HepG2 (cell line): ENCODE data around the gene RNF13. TPM values are rescaled to one million over a fixed set of nuclear protein-coding genes. Genes with fewer than 3 reads are reported as not detected.

ENCODE experiments used
- ARNT ChIP-seq: fragments of 450-650 bp; IDR thresholded peaks from 2 replicates; pipeline ENCODE4 v1.6.1; 2017
- ETV5 ChIP-seq: IDR thresholded peaks from 2 replicates; pipeline ENCODE4 v1.6.1; 2018; ENCODE audit warnings: missing biosample characterization, missing genetic modification reagents, inconsistent platforms, borderline replicate concordance
- KDM6A ChIP-seq: IDR thresholded peaks from 2 replicates; pipeline ENCODE4 v1.6.1; 2016; ENCODE audit warnings: low read depth
- MTA1 ChIP-seq: sonication (generic); formaldehyde crosslinking; IDR thresholded peaks from 2 replicates; pipeline ENCODE4 v1.4.0; 2020; ENCODE audit warnings: missing genetic modification reagents, mild to moderate bottlenecking, borderline replicate concordance
- MXD4 ChIP-seq: IDR thresholded peaks from 2 replicates; pipeline ENCODE4 v1.6.1; 2016; ENCODE audit warnings: mild to moderate bottlenecking, missing biosample characterization, missing genetic modification reagents
- PHF20 ChIP-seq: sonication (generic); formaldehyde crosslinking; IDR thresholded peaks from 2 replicates; pipeline ENCODE4 v1.5.0; 2020; ENCODE audit warnings: mild to moderate bottlenecking, missing genetic modification reagents
- PHF5A ChIP-seq: IDR thresholded peaks from one replicate; pipeline ENCODE4 v1.6.1; 2018; ENCODE audit warnings: low read depth, missing genetic modification reagents; ENCODE audit not compliant: unreplicated experiment
- RARA ChIP-seq: IDR thresholded peaks from 2 replicates; pipeline ENCODE4 v1.6.1; 2016; ENCODE audit warnings: missing genetic modification reagents, missing compliant biosample characterization
- SMYD3 ChIP-seq: sonication (generic); formaldehyde crosslinking; IDR thresholded peaks from 2 replicates; pipeline ENCODE4 v1.8.1; 2023; ENCODE audit warnings: mild to moderate bottlenecking, missing genetic modification reagents
- TRIM22 ChIP-seq: fragments of 450-650 bp; IDR thresholded peaks from 2 replicates; pipeline ENCODE4 v1.6.1; 2017
- ZBTB34 ChIP-seq: sonication (generic); formaldehyde crosslinking; IDR thresholded peaks from 2 replicates; pipeline ENCODE4 v1.8.0; 2022; ENCODE audit warnings: mild to moderate bottlenecking, missing genetic modification reagents
- ZBTB38 ChIP-seq: sonication (generic); formaldehyde crosslinking; IDR thresholded peaks from 2 replicates; pipeline ENCODE4 v1.5.1; 2020; ENCODE audit warnings: mild to moderate bottlenecking, missing genetic modification reagents
- ZKSCAN5 ChIP-seq: sonication (generic); formaldehyde crosslinking; IDR thresholded peaks from 2 replicates; pipeline ENCODE4 v1.5.1; 2020; ENCODE audit warnings: mild to moderate bottlenecking, missing genetic modification reagents
- ZMYM2 ChIP-seq: sonication (generic); formaldehyde crosslinking; IDR thresholded peaks from 2 replicates; pipeline ENCODE4 v1.8.0; 2022; ENCODE audit warnings: mild to moderate bottlenecking, missing genetic modification reagents
- ZNF234 ChIP-seq: sonication (generic); formaldehyde crosslinking; conservative IDR thresholded peaks from 2 replicates; pipeline ENCODE4 v1.5.1; 2020; ENCODE audit warnings: mild to moderate bottlenecking, missing genetic modification reagents
- ZNF264 ChIP-seq: sonication (generic); formaldehyde crosslinking; IDR thresholded peaks from 2 replicates; pipeline ENCODE4 v1.4.0; 2020; ENCODE audit warnings: missing genetic modification reagents
- ZNF660 ChIP-seq: sonication (generic); formaldehyde crosslinking; IDR thresholded peaks from 2 replicates; pipeline ENCODE4 v1.5.1; 2020; ENCODE audit warnings: mild to moderate bottlenecking, low read depth, missing genetic modification reagents, borderline replicate concordance
- ZNF670 ChIP-seq: sonication (generic); formaldehyde crosslinking; IDR thresholded peaks from 2 replicates; pipeline ENCODE4 v1.8.0; 2022; ENCODE audit warnings: mild to moderate bottlenecking, missing genetic modification reagents, borderline replicate concordance
- ZNF737 ChIP-seq: sonication (generic); formaldehyde crosslinking; IDR thresholded peaks from 2 replicates; pipeline ENCODE4 v1.5.0; 2020; ENCODE audit warnings: missing genetic modification reagents, mild to moderate bottlenecking, borderline replicate concordance
- ZNF772 ChIP-seq: sonication (generic); formaldehyde crosslinking; IDR thresholded peaks from 2 replicates; pipeline ENCODE4 v1.5.0; 2020; ENCODE audit warnings: mild to moderate bottlenecking, missing genetic modification reagents
- ZNF777 ChIP-seq: sonication (generic); formaldehyde crosslinking; IDR thresholded peaks from 2 replicates; pipeline ENCODE4 v1.4.0; 2020; ENCODE audit warnings: missing genetic modification reagents
- ZNF891 ChIP-seq: sonication (generic); formaldehyde crosslinking; IDR thresholded peaks from 2 replicates; pipeline ENCODE4 v1.5.0; 2020; ENCODE audit warnings: mild to moderate bottlenecking, missing genetic modification reagents
- polyA plus RNA-seq, 8 experiments: library from polyadenylated mRNA; depleted of rRNA in 3 of 8; stranded (reverse) in 7 of 8; unstranded in 1 of 8; fragments of >200 nt; fragmentation: Illumina TruSeq in 4 of 8; extraction: Trizol in 4 of 8; gene quantifications; 2 replicates each; pipeline versions ENCODE4 v1.2.1 to v1.2.3, GENCODE V29; 2011 to 2016; ENCODE audit warnings: low read depth in 4 of 8, missing spikeins in 1 of 8, mixed read lengths in 1 of 8; ENCODE audit not compliant: insufficient read depth in 1 of 8
- total RNA-seq, 5 experiments: library from RNA; depleted of rRNA; stranded (reverse); fragments of >200 nt; fragmentation: Illumina TruSeq; extraction: Trizol; gene quantifications; 2 replicates each; pipeline ENCODE4 v1.2.3, GENCODE V29; 2016; ENCODE audit warnings: low read depth in 1 of 5
- TF ChIP-seq, protein P1 (sequence below): sonication (generic); formaldehyde crosslinking; IDR thresholded peaks from 2 replicates; pipeline ENCODE4 v1.5.0; 2020; ENCODE audit warnings: missing genetic modification reagents, mild to moderate bottlenecking, borderline replicate concordance
- TF ChIP-seq, protein P2 (sequence below): sonication (generic); formaldehyde crosslinking; IDR thresholded peaks from 2 replicates; pipeline ENCODE4 v1.5.0; 2020; ENCODE audit warnings: mild to moderate bottlenecking, missing genetic modification reagents
- TF ChIP-seq, protein P3 (sequence below): fragments of 450-650 bp; IDR thresholded peaks from 2 replicates; pipeline ENCODE4 v1.6.1; 2016

Gene RNF13
- total and polyA plus RNA-seq, 2 of the 13 experiments (the other 11 are each of a cell fraction or from before 2014, with no cell fraction given), result 39.8 to 46.0 TPM

GRCh38 chr3:149843502-149843901 lies 30.5 kb downstream of the RNF13 start (continued):
- TF ChIP-seq TRIM22 (no peak), ZKSCAN5 (CRISPR knock-in tag) (no peak), MTA1 (CRISPR knock-in tag) (no peak), PHF5A (CRISPR knock-in tag) (no peak), RARA (CRISPR knock-in tag) (no peak), ZMYM2 (CRISPR knock-in tag) (peak; percentile 80; the same call in 1 of the 2 replicates), ZNF264 (CRISPR knock-in tag) (no peak), ZNF772 (no peak), ZNF891 (no peak), SMYD3 (CRISPR knock-in tag) (0 out of 2 replicates have a peak, but pooled peaks have one; percentile 59), ZBTB34 (CRISPR knock-in tag) (no peak), ZNF660 (CRISPR knock-in tag) (no peak), ZBTB38 (CRISPR knock-in tag) (no peak), ZNF737 (CRISPR knock-in tag) (no peak), ARNT (no peak), ETV5 (CRISPR knock-in tag) (peak; percentile 29; the same call in 1 of the 2 replicates), ZNF234 (CRISPR knock-in tag) (no peak), ZNF777 (CRISPR knock-in tag) (no peak), ZNF670 (CRISPR knock-in tag) (no peak), MXD4 (CRISPR knock-in tag) (peak; percentile 29; the same call in 1 of the 2 replicates), KDM6A (CRISPR knock-in tag) (0 out of 2 replicates have a peak, but pooled peaks have one; percentile 34), PHF20 (no peak)
- TF ChIP-seq, protein P1, sequence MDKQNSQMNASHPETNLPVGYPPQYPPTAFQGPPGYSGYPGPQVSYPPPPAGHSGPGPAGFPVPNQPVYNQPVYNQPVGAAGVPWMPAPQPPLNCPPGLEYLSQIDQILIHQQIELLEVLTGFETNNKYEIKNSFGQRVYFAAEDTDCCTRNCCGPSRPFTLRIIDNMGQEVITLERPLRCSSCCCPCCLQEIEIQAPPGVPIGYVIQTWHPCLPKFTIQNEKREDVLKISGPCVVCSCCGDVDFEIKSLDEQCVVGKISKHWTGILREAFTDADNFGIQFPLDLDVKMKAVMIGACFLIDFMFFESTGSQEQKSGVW (CRISPR knock-in tag), result no peak
- TF ChIP-seq, protein P2, sequence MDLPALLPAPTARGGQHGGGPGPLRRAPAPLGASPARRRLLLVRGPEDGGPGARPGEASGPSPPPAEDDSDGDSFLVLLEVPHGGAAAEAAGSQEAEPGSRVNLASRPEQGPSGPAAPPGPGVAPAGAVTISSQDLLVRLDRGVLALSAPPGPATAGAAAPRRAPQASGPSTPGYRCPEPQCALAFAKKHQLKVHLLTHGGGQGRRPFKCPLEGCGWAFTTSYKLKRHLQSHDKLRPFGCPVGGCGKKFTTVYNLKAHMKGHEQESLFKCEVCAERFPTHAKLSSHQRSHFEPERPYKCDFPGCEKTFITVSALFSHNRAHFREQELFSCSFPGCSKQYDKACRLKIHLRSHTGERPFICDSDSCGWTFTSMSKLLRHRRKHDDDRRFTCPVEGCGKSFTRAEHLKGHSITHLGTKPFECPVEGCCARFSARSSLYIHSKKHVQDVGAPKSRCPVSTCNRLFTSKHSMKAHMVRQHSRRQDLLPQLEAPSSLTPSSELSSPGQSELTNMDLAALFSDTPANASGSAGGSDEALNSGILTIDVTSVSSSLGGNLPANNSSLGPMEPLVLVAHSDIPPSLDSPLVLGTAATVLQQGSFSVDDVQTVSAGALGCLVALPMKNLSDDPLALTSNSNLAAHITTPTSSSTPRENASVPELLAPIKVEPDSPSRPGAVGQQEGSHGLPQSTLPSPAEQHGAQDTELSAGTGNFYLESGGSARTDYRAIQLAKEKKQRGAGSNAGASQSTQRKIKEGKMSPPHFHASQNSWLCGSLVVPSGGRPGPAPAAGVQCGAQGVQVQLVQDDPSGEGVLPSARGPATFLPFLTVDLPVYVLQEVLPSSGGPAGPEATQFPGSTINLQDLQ (CRISPR knock-in tag), result no peak
- TF ChIP-seq, protein P3, sequence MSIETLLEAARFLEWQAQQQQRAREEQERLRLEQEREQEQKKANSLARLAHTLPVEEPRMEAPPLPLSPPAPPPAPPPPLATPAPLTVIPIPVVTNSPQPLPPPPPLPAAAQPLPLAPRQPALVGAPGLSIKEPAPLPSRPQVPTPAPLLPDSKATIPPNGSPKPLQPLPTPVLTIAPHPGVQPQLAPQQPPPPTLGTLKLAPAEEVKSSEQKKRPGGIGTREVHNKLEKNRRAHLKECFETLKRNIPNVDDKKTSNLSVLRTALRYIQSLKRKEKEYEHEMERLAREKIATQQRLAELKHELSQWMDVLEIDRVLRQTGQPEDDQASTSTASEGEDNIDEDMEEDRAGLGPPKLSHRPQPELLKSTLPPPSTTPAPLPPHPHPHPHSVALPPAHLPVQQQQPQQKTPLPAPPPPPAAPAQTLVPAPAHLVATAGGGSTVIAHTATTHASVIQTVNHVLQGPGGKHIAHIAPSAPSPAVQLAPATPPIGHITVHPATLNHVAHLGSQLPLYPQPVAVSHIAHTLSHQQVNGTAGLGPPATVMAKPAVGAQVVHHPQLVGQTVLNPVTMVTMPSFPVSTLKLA, result no peak
